Mesenchymal stem cell (in vitro differentiated cells and primary cell): Measurements from ENCODE around the gene FBRSL1.
A peak's percentile ranks its signal among the peaks of the same experiment; 100 is the strongest.

Source experiments
- DNase-seq: peaks from one replicate; pipeline ENCODE4 v3.0.0-alpha.2; 2013
- H2AFZ ChIP-seq: one replicate; pipeline ENCODE4 v1.6.1; 2013; ENCODE audit warnings: low read depth, mild to moderate bottlenecking, control low read depth, inconsistent platforms, low read length, moderate library complexity
- H2AK5ac ChIP-seq: 2 replicates; pipeline ENCODE4 v1.6.1; 2013; ENCODE audit warnings: low read length, moderate library complexity, mild to moderate bottlenecking, inconsistent platforms; ENCODE audit not compliant: severe bottlenecking
- H2BK120ac ChIP-seq: one replicate; pipeline ENCODE4 v1.6.1; 2013; ENCODE audit warnings: low read depth, mild to moderate bottlenecking, inconsistent platforms, low read length, moderate library complexity
- H2BK12ac ChIP-seq, 2 experiments: one replicate each; pipeline ENCODE4 v1.6.1; 2013; ENCODE audit warnings: inconsistent platforms in 2 of 2, low read length in 2 of 2, mild to moderate bottlenecking in 2 of 2, moderate library complexity in 2 of 2, control low read depth in 1 of 2
- H2BK15ac ChIP-seq: one replicate; pipeline ENCODE4 v1.6.1; 2013; ENCODE audit warnings: mild to moderate bottlenecking, low read depth, inconsistent platforms; ENCODE audit not compliant: poor library complexity, severe bottlenecking
- H2BK5ac ChIP-seq: 2 replicates; pipeline ENCODE4 v1.6.1; 2013; ENCODE audit warnings: low read depth, mild to moderate bottlenecking, low read length, control low read depth, inconsistent platforms; ENCODE audit not compliant: poor library complexity, severe bottlenecking
- H3K14ac ChIP-seq, 2 experiments: one replicate each; pipeline ENCODE4 v1.6.1; 2013; ENCODE audit warnings: inconsistent platforms in 2 of 2, low read length in 2 of 2, control low read depth in 1 of 2, mild to moderate bottlenecking in 1 of 2, moderate library complexity in 1 of 2
- H3K18ac ChIP-seq, 2 experiments: one replicate each; pipeline ENCODE4 v1.6.1; 2013; ENCODE audit warnings: inconsistent platforms in 2 of 2, low read length in 2 of 2, control low read depth in 1 of 2, low read depth in 1 of 2, mild to moderate bottlenecking in 1 of 2
- H3K23ac ChIP-seq, 2 experiments: one replicate each; pipeline ENCODE4 v1.6.1; 2013; ENCODE audit warnings: inconsistent platforms in 2 of 2, low read length in 2 of 2, mild to moderate bottlenecking in 2 of 2, moderate library complexity in 2 of 2, control low read depth in 1 of 2
- H3K27ac ChIP-seq: 2 replicates; pipeline ENCODE4 v1.5.1; 2013; ENCODE audit warnings: mild to moderate bottlenecking, moderate library complexity, low read length, control low read depth, inconsistent platforms; ENCODE audit not compliant: poor library complexity, severe bottlenecking
- H3K27me3 ChIP-seq, 2 experiments: 2 replicates each; pipeline versions ENCODE4 v1.6.1 to v1.7.0; 2013; ENCODE audit warnings: low read length in 2 of 2, mild to moderate bottlenecking in 2 of 2, moderate library complexity in 2 of 2, control low read depth in 1 of 2, inconsistent platforms in 1 of 2; ENCODE audit not compliant: control insufficient read depth in 1 of 2, insufficient read depth in 1 of 2
- H3K36me3 ChIP-seq, 2 experiments: 2 replicates each; pipeline versions ENCODE4 v1.6.1 to v1.7.0; 2013; ENCODE audit warnings: low read length in 2 of 2, control low read depth in 1 of 2, inconsistent platforms in 1 of 2, low read depth in 1 of 2, mild to moderate bottlenecking in 1 of 2; ENCODE audit not compliant: insufficient read depth in 2 of 2, control insufficient read depth in 1 of 2
- H3K4ac ChIP-seq, 2 experiments: one replicate each; pipeline ENCODE4 v1.6.1; 2013; ENCODE audit warnings: inconsistent platforms in 2 of 2, low read length in 2 of 2, mild to moderate bottlenecking in 2 of 2, moderate library complexity in 2 of 2, control low read depth in 1 of 2, low read depth in 1 of 2
- H3K4me1 ChIP-seq: 2 replicates; pipeline ENCODE4 v1.6.1; 2013; ENCODE audit warnings: low read depth, low read length, control low read depth; ENCODE audit not compliant: control insufficient read depth, insufficient read depth
- H3K4me2 ChIP-seq: 2 replicates; pipeline ENCODE4 v1.6.1; 2013; ENCODE audit warnings: low read length, mild to moderate bottlenecking, inconsistent platforms; ENCODE audit not compliant: poor library complexity, severe bottlenecking
- H3K4me3 ChIP-seq, 2 experiments: 2 replicates each; pipeline versions ENCODE4 v1.5.1 to v1.7.0; 2013; ENCODE audit warnings: low read length in 2 of 2, mild to moderate bottlenecking in 2 of 2, control low read depth in 1 of 2, low read depth in 1 of 2; ENCODE audit not compliant: insufficient read depth in 1 of 2
- H3K79me1 ChIP-seq: replicated peaks from 2 replicates; pipeline ENCODE4 v1.6.1; 2013; ENCODE audit warnings: mild to moderate bottlenecking, control low read depth, low read length, inconsistent platforms; ENCODE audit not compliant: poor library complexity, severe bottlenecking
- H3K9ac ChIP-seq: 2 replicates; pipeline ENCODE4 v1.7.0; 2013; ENCODE audit warnings: mild to moderate bottlenecking, low read length, moderate library complexity
- H3K9me3 ChIP-seq: 2 replicates; pipeline ENCODE4 v1.7.0; 2013; ENCODE audit warnings: mild to moderate bottlenecking, low read length; ENCODE audit not compliant: control insufficient read depth
- H4K8ac ChIP-seq: one replicate; pipeline ENCODE4 v1.6.1; 2013; ENCODE audit warnings: inconsistent platforms, mild to moderate bottlenecking, low read length, moderate library complexity
- H4K91ac ChIP-seq: one replicate; pipeline ENCODE4 v1.6.1; 2013; ENCODE audit warnings: mild to moderate bottlenecking, low read length, inconsistent platforms
- WGBS: methylation state at CpG from one replicate; pipeline ENCODE4 v1.1.7; 2013; ENCODE audit warnings: mixed read lengths; 5-methylcytosine and 5-hydroxymethylcytosine counted together

Gene FBRSL1

DNA sequence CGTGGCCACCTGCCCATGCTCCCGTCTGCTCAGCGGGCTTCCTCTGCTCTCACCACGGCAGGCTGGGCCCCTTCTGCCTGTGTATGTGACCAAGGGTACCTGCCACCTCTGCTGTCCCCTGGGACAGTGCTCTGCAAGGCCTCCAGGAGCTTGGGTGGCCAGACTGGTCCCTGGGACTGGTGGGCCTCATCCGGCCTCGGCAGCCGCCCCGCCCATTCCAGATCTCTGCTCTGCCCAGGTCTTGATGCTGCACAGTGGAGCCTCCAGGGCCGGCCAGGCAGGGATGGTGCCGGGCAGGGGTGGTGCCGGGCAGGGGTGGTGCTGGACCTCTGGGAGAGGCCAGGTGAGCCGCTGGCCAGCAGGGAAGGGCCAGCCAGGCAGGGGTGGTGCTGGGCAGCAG, 9.0 kb downstream of the FBRSL1 start:
- H2AFZ ChIP-seq = no peak overlapping the region
- no peak overlapping the region for H3K27ac ChIP-seq
- H3K27me3 ChIP-seq = no peaks in the 10 kb centered on the region
- H3K4me3 ChIP-seq = no peak overlapping the region
- no peak overlapping the region for H4K8ac ChIP-seq
- no peak overlapping the region for H3K4me2 ChIP-seq
- no peak overlapping the region for H3K23ac ChIP-seq
- no peak overlapping the region for H3K18ac ChIP-seq
- H3K9ac ChIP-seq = no peak overlapping the region
- H2BK5ac ChIP-seq = no peak overlapping the region
- no peak overlapping the region for H2AK5ac ChIP-seq
- no peak overlapping the region for H2BK120ac ChIP-seq
- DNase-seq = no peak
- 96% methylated on average over 12 of the region's 12 CpGs for WGBS
- H3K4ac ChIP-seq = no peak overlapping the region
- H4K91ac ChIP-seq = no peak overlapping the region
- H3K9me3 ChIP-seq = no peaks in the 10 kb centered on the region
- no peak overlapping the region for H3K14ac ChIP-seq
- H2BK15ac ChIP-seq = no peak overlapping the region
- H3K4me1 ChIP-seq = peaks cover 60% of the 10 kb centered on the region
- peaks cover 0 to 20% of the 10 kb centered on the region in 2 experiments for H3K36me3 ChIP-seq
- H3K79me1 ChIP-seq = peaks cover 42% of the 10 kb centered on the region
- no peak overlapping the region for H2BK12ac ChIP-seq

DNA sequence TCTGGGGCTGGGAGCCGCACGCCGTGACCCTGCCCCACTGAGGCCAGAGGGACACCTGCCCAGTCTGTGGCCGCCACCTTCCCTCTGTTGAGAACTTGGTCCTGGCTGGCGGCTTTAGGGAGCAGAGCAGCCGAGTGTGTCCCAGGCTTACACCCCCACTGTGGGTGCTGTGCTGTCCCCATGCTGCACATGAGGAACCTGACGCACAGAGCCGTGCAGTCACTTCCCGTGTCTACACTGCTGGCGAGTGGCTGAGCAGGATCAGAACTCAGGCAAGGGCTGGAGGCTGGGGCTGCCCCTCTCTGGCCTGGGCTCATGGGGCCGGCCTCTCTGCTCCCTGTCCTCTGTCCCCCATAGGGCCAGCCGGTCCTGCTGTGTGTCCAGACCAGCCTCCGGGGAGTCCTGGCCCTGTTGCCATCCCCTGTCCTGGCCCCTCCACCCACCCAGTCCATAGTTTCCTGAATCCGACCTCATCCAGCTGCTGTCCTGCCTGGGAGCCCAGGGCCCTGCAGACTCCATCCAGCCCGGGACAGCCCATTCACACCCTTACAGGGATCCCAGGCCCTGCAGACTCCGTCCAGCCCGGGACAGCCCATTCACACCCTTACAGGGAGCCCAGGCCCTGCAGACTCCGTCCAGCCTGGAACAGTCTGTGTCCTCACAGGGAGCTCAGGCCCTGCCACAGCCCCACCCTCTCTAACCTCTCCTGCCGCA, 10.3 kb downstream of the FBRSL1 start:
- Histone ChIP-seq H3K4me1 (peaks cover 61% of the 10 kb centered on the region), H2BK15ac (no peak overlapping the region), H3K79me1 (peaks cover 42% of the 10 kb centered on the region), H2BK5ac (no peak overlapping the region), H3K4me3 (no peak overlapping the region), H3K9ac (no peak overlapping the region), H3K9me3 (no peaks in the 10 kb centered on the region), H3K18ac (no peak overlapping the region), H3K36me3 (peaks cover 0 to 18% of the 10 kb centered on the region in 2 experiments), H3K27ac (no peak overlapping the region), H2BK12ac (no peak overlapping the region), H3K23ac (no peak overlapping the region), H3K4ac (no peak overlapping the region), H3K4me2 (no peak overlapping the region), H2BK120ac (no peak overlapping the region), H2AFZ (no peak overlapping the region), H4K91ac (peak overlapping the region; percentile 19), H3K27me3 (no peaks in the 10 kb centered on the region), H4K8ac (no peak overlapping the region), H2AK5ac (no peak overlapping the region), H3K14ac (no peak overlapping the region)
- 81% methylated on average over 19 of the region's 19 CpGs for WGBS
- no peak for DNase-seq

- no peak overlapping the region for H2BK120ac ChIP-seq
- no peak overlapping the region for H3K23ac ChIP-seq
- H3K36me3 ChIP-seq = peaks cover 0 to 14% of the 10 kb centered on the region in 2 experiments
- H3K79me1 ChIP-seq = peaks cover 40% of the 10 kb centered on the region
- no peak overlapping the region for H4K8ac ChIP-seq
- no peak overlapping the region for H3K18ac ChIP-seq
- no peak overlapping the region for H4K91ac ChIP-seq
- no peak overlapping the region for H2BK5ac ChIP-seq
- DNase-seq = no peak
- no peak overlapping the region for H2AFZ ChIP-seq
- no peaks in the 10 kb centered on the region for H3K9me3 ChIP-seq
- H3K4ac ChIP-seq = no peak overlapping the region
- H2BK15ac ChIP-seq = no peak overlapping the region
- no peak overlapping the region for H3K27ac ChIP-seq
- H2BK12ac ChIP-seq = no peak overlapping the region
- no peak overlapping the region for H3K14ac ChIP-seq
- H3K4me3 ChIP-seq = no peak overlapping the region
- no peak overlapping the region for H3K4me2 ChIP-seq
- peaks cover 61% of the 10 kb centered on the region for H3K4me1 ChIP-seq
- 90% methylated on average over 9 of the region's 9 CpGs for WGBS
- no peak overlapping the region for H3K9ac ChIP-seq
- no peaks in the 10 kb centered on the region for H3K27me3 ChIP-seq
- H2AK5ac ChIP-seq = no peak overlapping the region
These were observed 10.9 kb downstream of the FBRSL1 start for GRCh38 chr12:132500856-132501180.

DNA sequence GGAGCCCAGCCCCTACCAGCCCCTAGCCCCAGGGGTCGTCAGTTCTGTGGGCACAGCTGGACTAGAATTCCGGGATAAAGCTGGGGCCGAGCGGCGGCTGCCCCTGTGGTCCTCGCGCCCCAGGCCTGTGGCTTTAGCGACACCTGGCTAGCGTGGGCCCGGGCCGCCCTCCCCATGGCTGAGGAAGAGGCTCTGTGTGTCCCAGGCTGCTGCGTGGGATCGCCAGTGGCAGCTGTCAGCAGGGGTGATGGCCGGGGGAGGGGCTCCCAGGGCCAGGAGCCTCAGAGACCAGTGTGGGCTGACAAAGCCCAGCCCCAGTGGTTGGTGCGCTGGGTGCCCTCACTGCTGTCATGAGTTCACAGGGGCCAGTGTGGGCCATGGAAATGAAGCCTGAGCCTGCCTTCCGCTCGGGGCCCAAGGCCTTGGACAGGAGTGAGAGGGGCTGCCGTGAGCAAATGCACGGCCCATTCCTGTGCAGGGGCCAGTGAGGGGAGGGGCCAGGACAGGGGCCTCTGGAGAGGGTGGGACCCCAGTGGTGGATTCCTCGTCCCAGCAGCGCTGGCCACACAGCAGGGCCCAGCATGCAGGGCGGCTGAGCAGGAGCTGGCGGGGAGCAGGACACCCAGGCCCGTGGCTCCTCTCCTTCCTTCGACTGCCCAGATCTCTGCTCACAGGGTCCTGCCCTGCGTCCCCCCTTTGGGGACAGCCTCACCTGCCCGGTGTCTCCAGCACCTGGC, 11.4 kb downstream of the FBRSL1 start:
- no peak overlapping the region for H3K27ac ChIP-seq
- no peak overlapping the region for H3K4me2 ChIP-seq
- no peak overlapping the region for H2BK15ac ChIP-seq
- no peak overlapping the region for H3K4me3 ChIP-seq
- H3K36me3 ChIP-seq = peaks cover 0 to 10% of the 10 kb centered on the region in 2 experiments
- peak overlapping the region in 1 of 2 experiments; percentile 77 for H3K23ac ChIP-seq
- H3K14ac ChIP-seq = no peak overlapping the region
- H2BK120ac ChIP-seq = no peak overlapping the region
- no peak overlapping the region for H2AFZ ChIP-seq
- no peak overlapping the region for H4K91ac ChIP-seq
- no peaks in the 10 kb centered on the region for H3K27me3 ChIP-seq
- no peaks in the 10 kb centered on the region for H3K9me3 ChIP-seq
- no peak overlapping the region for H3K9ac ChIP-seq
- no peak overlapping the region for H2BK12ac ChIP-seq
- H3K18ac ChIP-seq = no peak overlapping the region
- no peak overlapping the region for H4K8ac ChIP-seq
- no peak for DNase-seq
- no peak overlapping the region for H2AK5ac ChIP-seq
- peaks cover 40% of the 10 kb centered on the region for H3K79me1 ChIP-seq
- H3K4ac ChIP-seq = no peak overlapping the region
- H2BK5ac ChIP-seq = no peak overlapping the region
- peaks cover 63% of the 10 kb centered on the region for H3K4me1 ChIP-seq
- WGBS = 82% methylated on average over 26 of the region's 27 CpGs
